Neural cell (in vitro differentiated cells): ENCODE results near the gene ADARB1.

Experiments
- EP300 ChIP-seq: fragments of 450-650 bp; conservative IDR thresholded peaks from 2 replicates; pipeline ENCODE4 v1.6.1; 2014; ENCODE audit warnings: antibody characterized with exemption, mild to moderate bottlenecking, moderate library complexity; ENCODE audit not compliant: poor library complexity, severe bottlenecking
- EZH2 ChIP-seq: fragments of 200-600, 300-800 bp; shearing (Covaris generic), sonication (generic); IDR thresholded peaks from 2 replicates; pipeline ENCODE4 v1.6.1; 2014; ENCODE audit warnings: antibody characterized with exemption, low read length, borderline replicate concordance, mild to moderate bottlenecking; ENCODE audit not compliant: insufficient read depth, poor library complexity, severe bottlenecking
- MXI1 ChIP-seq: fragments of 450-650 bp; conservative IDR thresholded peaks from 2 replicates; pipeline ENCODE4 v1.6.1; 2014; ENCODE audit warnings: antibody characterized with exemption, mild to moderate bottlenecking; ENCODE audit not compliant: poor library complexity, severe bottlenecking
- POLR2AphosphoS5 ChIP-seq: IDR thresholded peaks from 2 replicates; pipeline ENCODE4 v1.6.1; 2012
- SMC3 ChIP-seq: fragments of 450-650 bp; conservative IDR thresholded peaks from 2 replicates; pipeline ENCODE4 v1.6.1; 2014; ENCODE audit warnings: antibody characterized with exemption, mild to moderate bottlenecking, moderate library complexity; ENCODE audit not compliant: poor library complexity
- TAF1 ChIP-seq: IDR thresholded peaks from 2 replicates; pipeline ENCODE4 v1.6.1; 2012; ENCODE audit warnings: low read depth
- TF ChIP-seq, protein P1 (sequence below): fragments of 450-650 bp; IDR thresholded peaks from 2 replicates; pipeline ENCODE4 v1.5.1; 2014; ENCODE audit warnings: antibody characterized with exemption, mild to moderate bottlenecking, moderate library complexity; ENCODE audit not compliant: poor library complexity, severe bottlenecking
- TF ChIP-seq, protein P2 (sequence below): IDR thresholded peaks from 2 replicates; pipeline ENCODE4 v1.6.1; 2012; ENCODE audit warnings: borderline replicate concordance

DNA sequence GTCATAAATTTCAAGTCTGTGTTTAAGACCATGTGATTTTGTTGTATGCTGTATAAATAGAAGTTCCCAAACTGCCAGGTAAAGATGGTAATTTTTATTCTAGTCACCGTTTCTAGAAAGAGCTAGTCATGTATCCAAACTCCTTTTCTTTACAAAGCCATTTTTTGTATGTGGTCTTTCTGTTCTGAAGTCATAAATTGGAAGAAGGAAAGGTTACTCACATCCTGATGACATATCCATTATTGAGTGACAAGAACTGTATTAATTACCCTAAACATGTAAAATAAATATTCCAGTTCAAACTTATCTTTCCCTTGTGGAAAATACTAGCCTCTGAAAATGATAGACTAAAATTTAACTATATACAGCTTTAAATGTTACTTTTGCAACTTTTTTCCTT lies 108.6 kb downstream of the ADARB1 start:
- TF ChIP-seq, protein P1, sequence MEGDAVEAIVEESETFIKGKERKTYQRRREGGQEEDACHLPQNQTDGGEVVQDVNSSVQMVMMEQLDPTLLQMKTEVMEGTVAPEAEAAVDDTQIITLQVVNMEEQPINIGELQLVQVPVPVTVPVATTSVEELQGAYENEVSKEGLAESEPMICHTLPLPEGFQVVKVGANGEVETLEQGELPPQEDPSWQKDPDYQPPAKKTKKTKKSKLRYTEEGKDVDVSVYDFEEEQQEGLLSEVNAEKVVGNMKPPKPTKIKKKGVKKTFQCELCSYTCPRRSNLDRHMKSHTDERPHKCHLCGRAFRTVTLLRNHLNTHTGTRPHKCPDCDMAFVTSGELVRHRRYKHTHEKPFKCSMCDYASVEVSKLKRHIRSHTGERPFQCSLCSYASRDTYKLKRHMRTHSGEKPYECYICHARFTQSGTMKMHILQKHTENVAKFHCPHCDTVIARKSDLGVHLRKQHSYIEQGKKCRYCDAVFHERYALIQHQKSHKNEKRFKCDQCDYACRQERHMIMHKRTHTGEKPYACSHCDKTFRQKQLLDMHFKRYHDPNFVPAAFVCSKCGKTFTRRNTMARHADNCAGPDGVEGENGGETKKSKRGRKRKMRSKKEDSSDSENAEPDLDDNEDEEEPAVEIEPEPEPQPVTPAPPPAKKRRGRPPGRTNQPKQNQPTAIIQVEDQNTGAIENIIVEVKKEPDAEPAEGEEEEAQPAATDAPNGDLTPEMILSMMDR = no peak
- TF ChIP-seq POLR2AphosphoS5 (no peak), EP300 (no peak), EZH2 (no peak), MXI1 (no peak), SMC3 (no peak), TAF1 (no peak)
- TF ChIP-seq, protein P2, sequence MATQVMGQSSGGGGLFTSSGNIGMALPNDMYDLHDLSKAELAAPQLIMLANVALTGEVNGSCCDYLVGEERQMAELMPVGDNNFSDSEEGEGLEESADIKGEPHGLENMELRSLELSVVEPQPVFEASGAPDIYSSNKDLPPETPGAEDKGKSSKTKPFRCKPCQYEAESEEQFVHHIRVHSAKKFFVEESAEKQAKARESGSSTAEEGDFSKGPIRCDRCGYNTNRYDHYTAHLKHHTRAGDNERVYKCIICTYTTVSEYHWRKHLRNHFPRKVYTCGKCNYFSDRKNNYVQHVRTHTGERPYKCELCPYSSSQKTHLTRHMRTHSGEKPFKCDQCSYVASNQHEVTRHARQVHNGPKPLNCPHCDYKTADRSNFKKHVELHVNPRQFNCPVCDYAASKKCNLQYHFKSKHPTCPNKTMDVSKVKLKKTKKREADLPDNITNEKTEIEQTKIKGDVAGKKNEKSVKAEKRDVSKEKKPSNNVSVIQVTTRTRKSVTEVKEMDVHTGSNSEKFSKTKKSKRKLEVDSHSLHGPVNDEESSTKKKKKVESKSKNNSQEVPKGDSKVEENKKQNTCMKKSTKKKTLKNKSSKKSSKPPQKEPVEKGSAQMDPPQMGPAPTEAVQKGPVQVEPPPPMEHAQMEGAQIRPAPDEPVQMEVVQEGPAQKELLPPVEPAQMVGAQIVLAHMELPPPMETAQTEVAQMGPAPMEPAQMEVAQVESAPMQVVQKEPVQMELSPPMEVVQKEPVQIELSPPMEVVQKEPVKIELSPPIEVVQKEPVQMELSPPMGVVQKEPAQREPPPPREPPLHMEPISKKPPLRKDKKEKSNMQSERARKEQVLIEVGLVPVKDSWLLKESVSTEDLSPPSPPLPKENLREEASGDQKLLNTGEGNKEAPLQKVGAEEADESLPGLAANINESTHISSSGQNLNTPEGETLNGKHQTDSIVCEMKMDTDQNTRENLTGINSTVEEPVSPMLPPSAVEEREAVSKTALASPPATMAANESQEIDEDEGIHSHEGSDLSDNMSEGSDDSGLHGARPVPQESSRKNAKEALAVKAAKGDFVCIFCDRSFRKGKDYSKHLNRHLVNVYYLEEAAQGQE = no peak
